Mammary epithelial cell (primary cell): ENCODE results near the gene ESRRB.

Source experiments
- EZH2 ChIP-seq: IDR thresholded peaks from 2 replicates; pipeline ENCODE4 v1.6.1; 2012; ENCODE audit warnings: low read length, inconsistent platforms, borderline replicate concordance
- TF ChIP-seq, protein P1 (sequence below), 2 donors: IDR thresholded peaks in 1 of 2; conservative IDR thresholded peaks in 1 of 2; 2 replicates each; pipeline ENCODE4 v1.5.1; 2011 to 2012; ENCODE audit warnings: inconsistent platforms in 2 of 2, low read length in 2 of 2, mild to moderate bottlenecking in 2 of 2, control low read depth in 1 of 2, low read depth in 1 of 2; ENCODE audit not compliant: insufficient read depth in 1 of 2; ENCODE audit errors: extremely low read depth in 1 of 2

- no peak for TF ChIP-seq EZH2
- TF ChIP-seq, protein P1, sequence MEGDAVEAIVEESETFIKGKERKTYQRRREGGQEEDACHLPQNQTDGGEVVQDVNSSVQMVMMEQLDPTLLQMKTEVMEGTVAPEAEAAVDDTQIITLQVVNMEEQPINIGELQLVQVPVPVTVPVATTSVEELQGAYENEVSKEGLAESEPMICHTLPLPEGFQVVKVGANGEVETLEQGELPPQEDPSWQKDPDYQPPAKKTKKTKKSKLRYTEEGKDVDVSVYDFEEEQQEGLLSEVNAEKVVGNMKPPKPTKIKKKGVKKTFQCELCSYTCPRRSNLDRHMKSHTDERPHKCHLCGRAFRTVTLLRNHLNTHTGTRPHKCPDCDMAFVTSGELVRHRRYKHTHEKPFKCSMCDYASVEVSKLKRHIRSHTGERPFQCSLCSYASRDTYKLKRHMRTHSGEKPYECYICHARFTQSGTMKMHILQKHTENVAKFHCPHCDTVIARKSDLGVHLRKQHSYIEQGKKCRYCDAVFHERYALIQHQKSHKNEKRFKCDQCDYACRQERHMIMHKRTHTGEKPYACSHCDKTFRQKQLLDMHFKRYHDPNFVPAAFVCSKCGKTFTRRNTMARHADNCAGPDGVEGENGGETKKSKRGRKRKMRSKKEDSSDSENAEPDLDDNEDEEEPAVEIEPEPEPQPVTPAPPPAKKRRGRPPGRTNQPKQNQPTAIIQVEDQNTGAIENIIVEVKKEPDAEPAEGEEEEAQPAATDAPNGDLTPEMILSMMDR (conservative IDR thresholded peaks at IDR 0.05 in 1 of 2, IDR thresholded peaks at IDR 0.05 in 1 of 2; ENCODE audit: extremely low read depth in 1 of 2, insufficient read depth in 1 of 2, low read depth in 1 of 2, low read length in 2 of 2) = no peak
Observed at GRCh38 chr14:76446486-76446885, 70.5 kb downstream of the ESRRB start.
